Right lobe of liver (tissue), 6 donors: ENCODE measurements around the gene SRD5A1. TPM values are rescaled to one million over a fixed set of nuclear protein-coding genes. Genes with fewer than 3 reads are reported as not detected.

ENCODE experiments used
- ATAC-seq, 4 donors: fragments of 200-7000 bp; cut with Tn5 transposase; one replicate each; pipeline ENCODE4 v1.9.1; 2020; ENCODE audit warnings: mild to moderate bottlenecking in 4 of 4, moderate library complexity in 4 of 4
- DNase-seq, 3 donors: peaks; one replicate each; pipeline ENCODE4 v3.0.0-alpha.2; 2020
- H3K27ac ChIP-seq, 3 donors: fragments of 200-600 bp; one replicate each; pipeline ENCODE4 v1.8.0; 2022
- H3K27me3 ChIP-seq, 2 donors: fragments of 200-600 bp; one replicate each; pipeline ENCODE4 v1.8.0; 2022
- H3K36me3 ChIP-seq, 4 donors: fragments of 200-600 bp; sonication (generic) in 1 of 4; one replicate each; pipeline versions ENCODE4 v1.5.1 to v1.8.0; 2017 to 2022; ENCODE audit warnings: control low read depth in 1 of 4
- H3K4me1 ChIP-seq, 4 donors: fragments of 200-600 bp; sonication (generic) in 1 of 4; one replicate each; pipeline versions ENCODE4 v1.5.1 to v1.8.0; 2017 to 2022; ENCODE audit warnings: control low read depth in 1 of 4
- H3K4me3 ChIP-seq, 3 donors: fragments of 200-600 bp; one replicate each; pipeline ENCODE4 v1.8.0; 2022
- H3K9me3 ChIP-seq, 4 donors: fragments of 200-600 bp; sonication (generic) in 1 of 4; one replicate each; pipeline versions ENCODE4 v1.5.1 to v1.8.0; 2017 to 2022; ENCODE audit warnings: control low read depth in 1 of 4
- CTCF ChIP-seq, 4 donors: fragments of 200-600 bp in 3 of 4; fragments of 450-650 bp in 1 of 4; IDR thresholded peaks; one replicate each; pipeline versions ENCODE4 v1.5.1 to v1.8.0; 2016 to 2022; ENCODE audit warnings: antibody characterized with exemption in 4 of 4, mild to moderate bottlenecking in 2 of 4
- POLR2A ChIP-seq: fragments of 450-650 bp; IDR thresholded peaks from one replicate; pipeline ENCODE4 v1.6.1; 2017; ENCODE audit warnings: antibody characterized with exemption, mild to moderate bottlenecking
- WGBS: methylation state at CpG from one replicate; pipeline ENCODE4 v1.1.6; 2018; ENCODE audit warnings: low coverage, low lambda C conversion rate; ENCODE audit not compliant: insufficient coverage; ENCODE audit errors: missing lambda C conversion rate; 5-methylcytosine and 5-hydroxymethylcytosine counted together
- intact Hi-C, 2 donors: fragments of 100-400 bp; cut with DNase I; formaldehyde crosslinking; loops; one replicate each; pipeline versions ENCODE4 v1.11.2 to v1.14.1; 2022
- total RNA-seq, 6 experiments: library from RNA; depleted of rRNA in 2 of 6; stranded (reverse); fragments of >200 nt in 2 of 6; fragmentation: NEBNext Ultra II Directional in 3 of 6; extraction: Animal tissue kit (Norgen Biotek cat#: 25700) in 3 of 6; gene quantifications; one replicate each; pipeline versions ENCODE4 v1.1.0 to v1.2.4, GENCODE V29; 2016 to 2023
- donor health status: DM: no; HTN: yes; CAD: no.
- donor health status: DM: no; HTN: no; CAD: no.
- donor health status: DM: no; HTN: no; CAD: no.
- donor health status: DM: no; HTN: yes; CAD: no.
- donor health status: DM: no; HTN: yes; CAD: no.

Gene SRD5A1
- total RNA-seq, 6 experiments from 2014 or later: 13.5 to 87.6 (median 52.2) TPM

GRCh38 chr5:6585939-6586646, 47.1 kb upstream of the SRD5A1 start:
- Histone ChIP-seq H3K9me3 (no peaks in the 10 kb centered on the region), H3K4me1 (peaks cover 0 to 13% (median 2%) of the 10 kb centered on the region in 4 donors), H3K4me3 (no peak overlapping the region), H3K36me3 (peaks cover 0 to 9% (median 0%) of the 10 kb centered on the region in 4 donors), H3K27me3 (no peaks in the 10 kb centered on the region), H3K27ac (peak overlapping the region in 1 of 3 donors; percentile 98)
- TF ChIP-seq POLR2A: no peak
- TF ChIP-seq CTCF (IDR thresholded peaks at IDR 0.05): no peak
- intact Hi-C loops: no loop called here
- WGBS: 77% methylated on average over 9 of the region's 15 CpGs
- ATAC-seq (no peak), DNase-seq (no peak)

GRCh38 chr5:6586647-6587042, 46.6 kb upstream of the SRD5A1 start:
- H3K27me3 ChIP-seq: no peaks in the 10 kb centered on the region
- H3K9me3 ChIP-seq: no peaks in the 10 kb centered on the region
- peak overlapping the region in 1 of 3 donors; percentile 98 for H3K27ac ChIP-seq
- H3K4me3 ChIP-seq: no peak overlapping the region
- intact Hi-C loops: no loop called here
- TF ChIP-seq CTCF (IDR thresholded peaks at IDR 0.05) (no peak), POLR2A (no peak)
- WGBS: 85% methylated on average over 2 of the region's 5 CpGs
- DNase-seq: no peak
- peaks cover 0 to 19% (median 5%) of the 10 kb centered on the region in 4 donors for H3K4me1 ChIP-seq
- ATAC-seq: no peak
- H3K36me3 ChIP-seq: peaks cover 0 to 9% (median 0%) of the 10 kb centered on the region in 4 donors

- H3K4me3 ChIP-seq: no peak overlapping the region
- no peak for TF ChIP-seq CTCF (IDR thresholded peaks at IDR 0.05)
- TF ChIP-seq POLR2A: no peak
- H3K27ac ChIP-seq: peak overlapping the region in 1 of 3 donors; percentile 98
- intact Hi-C loops: no loop called here
- no peaks in the 10 kb centered on the region for H3K9me3 ChIP-seq
- peaks cover 0 to 9% (median 0%) of the 10 kb centered on the region in 4 donors for H3K36me3 ChIP-seq
- ATAC-seq: no peak
- peak in 1 of 3 donors; percentile 44 for DNase-seq
- WGBS: no CpG with 5 or more reads among the region's 9 CpGs
- H3K27me3 ChIP-seq: no peaks in the 10 kb centered on the region
- H3K4me1 ChIP-seq: peaks cover 0 to 24% (median 7%) of the 10 kb centered on the region in 4 donors
Measured at GRCh38 chr5:6587171-6587570, 46.1 kb upstream of the SRD5A1 start.

- intact Hi-C loops: no loop called here
- H3K4me1 ChIP-seq: peaks cover 0 to 49% (median 19%) of the 10 kb centered on the region in 4 donors
- ATAC-seq: peak; percentile 29 to 63 (median 56)
- H3K36me3 ChIP-seq: peaks cover 0 to 9% (median 0%) of the 10 kb centered on the region in 4 donors
- H3K27me3 ChIP-seq: no peaks in the 10 kb centered on the region
- peak overlapping the region; percentile 60 to 99 (median 94) for H3K27ac ChIP-seq
- peak in 1 of 3 donors; percentile 70 for DNase-seq
- H3K4me3 ChIP-seq: no peak overlapping the region
- H3K9me3 ChIP-seq: no peaks in the 10 kb centered on the region
- WGBS: 39% methylated on average over 2 of the region's 2 CpGs
- TF ChIP-seq POLR2A (no peak), CTCF (IDR thresholded peaks at IDR 0.05) (no peak)
Measured at GRCh38 chr5:6590581-6590980, 42.7 kb upstream of the SRD5A1 start.
